GM12878 (cell line): Measurements from ENCODE around the gene PMIS2. TPM values are rescaled to one million over a fixed set of nuclear protein-coding genes. Genes with fewer than 3 reads are reported as not detected.
A peak's percentile ranks its signal among the peaks of the same experiment; 100 is the strongest.

ENCODE experiments used
- ATAC-seq: fragments of 200-7000 bp; cut with Tn5 transposase; 3 replicates; pipeline ENCODE4 v1.9.1; 2020; ENCODE audit warnings: mild to moderate bottlenecking, moderate library complexity
- BruUV-seq: library from RNA; stranded (reverse); fragments of 400-500 nt; replicated peaks from 2 replicates; lab custom pipeline; 2021; lab: Mats Ljungman, UMichigan
- CTCF ChIA-PET: fragments of 300-600 bp; sonication (Branson Sonifier 250); formaldehyde crosslinking; extraction: SDS; loops from one replicate; lab custom pipeline; 2021; ENCODE audit warnings: inconsistent platforms; lab: Yijun Ruan, JAX
- POLR2A ChIA-PET: fragments of 350-600 bp; formaldehyde crosslinking; extraction: SDS; loops from one replicate; lab custom pipeline; 2021; ENCODE audit warnings: inconsistent platforms; lab: Charles Lee
- RAD21 ChIA-PET: fragments of 300-600 bp; sonication (Branson Sonifier 250); formaldehyde crosslinking; loops from one replicate; lab custom pipeline; 2023; ENCODE audit warnings: antibody characterized with exemption; ENCODE audit not compliant: unreplicated experiment; lab: Charles Lee
- SMC1A ChIA-PET: fragments of 300-600 bp; sonication (Branson Sonifier 250); formaldehyde crosslinking; loops from one replicate; lab custom pipeline; 2023; ENCODE audit not compliant: unreplicated experiment, uncharacterized antibody; lab: Charles Lee
- DNase-seq: peaks from one replicate; pipeline ENCODE4 v3.0.0-alpha.2; 2011; ENCODE audit warnings: low read depth, low spot score
- FAIRE-seq: peaks from 3 replicates; lab custom pipeline; 2011; peaks lifted over from hg19 to GRCh38; lab: Jason Lieb, UNC
- H2AFZ ChIP-seq: 2 replicates; pipeline ENCODE4 v1.6.0; 2011; ENCODE audit warnings: low read depth, low read length, control low read depth; ENCODE audit not compliant: control insufficient read depth
- H3K27ac ChIP-seq: 2 replicates; pipeline ENCODE4 v1.5.1; 2011; ENCODE audit warnings: control low read depth; ENCODE audit not compliant: control insufficient read depth, insufficient read depth
- H3K27me3 ChIP-seq, 2 experiments: replicated peaks in 1 of 2; 2 replicates each; pipeline versions ENCODE4 v1.6.0 to v1.6.1; 2011; ENCODE audit warnings: low read length in 1 of 2; ENCODE audit not compliant: control insufficient read depth in 2 of 2, insufficient read depth in 2 of 2
- H3K36me3 ChIP-seq, 2 experiments: 2 replicates each; pipeline ENCODE4 v1.5.1; 2011; ENCODE audit warnings: low read length in 1 of 2; ENCODE audit not compliant: control insufficient read depth in 2 of 2, insufficient read depth in 2 of 2
- H3K4me1 ChIP-seq: 2 replicates; pipeline ENCODE4 v1.6.1; 2011; ENCODE audit warnings: mild to moderate bottlenecking, low read length, moderate library complexity, mixed read lengths; ENCODE audit not compliant: control insufficient read depth, insufficient read depth
- H3K4me2 ChIP-seq: 2 replicates; pipeline ENCODE4 v1.6.0; 2011; ENCODE audit warnings: control low read depth; ENCODE audit not compliant: control insufficient read depth, insufficient read depth
- H3K4me3 ChIP-seq: fragments of 200-600 bp; sonication (generic); 2 replicates; pipeline ENCODE4 v1.5.1; 2016
- H3K79me2 ChIP-seq: 2 replicates; pipeline ENCODE4 v1.6.0; 2011; ENCODE audit warnings: low read length; ENCODE audit not compliant: control insufficient read depth, insufficient read depth
- H3K9ac ChIP-seq: 2 replicates; pipeline ENCODE4 v1.8.0; 2011; ENCODE audit warnings: low read length, control low read depth, mixed read lengths; ENCODE audit not compliant: control insufficient read depth, insufficient read depth
- H3K9me3 ChIP-seq: replicated peaks from 3 replicates; pipeline ENCODE4 v1.5.1; 2011; ENCODE audit warnings: mild to moderate bottlenecking, low read length; ENCODE audit not compliant: control insufficient read depth, insufficient read depth
- H4K20me1 ChIP-seq: 2 replicates; pipeline ENCODE4 v1.6.0; 2011; ENCODE audit not compliant: control insufficient read depth, insufficient read depth
- BACH1 ChIP-seq: fragments of 450-650 bp; IDR thresholded peaks from 2 replicates; pipeline ENCODE4 v1.6.1; 2017; ENCODE audit warnings: mild to moderate bottlenecking, borderline replicate concordance
- EED ChIP-seq: sonication (generic); IDR thresholded peaks from 2 replicates; pipeline ENCODE4 v1.6.1; 2016; ENCODE audit warnings: antibody characterized with exemption, low read depth
- HCFC1 ChIP-seq: fragments of 150-350 bp; IDR thresholded peaks from 2 replicates; pipeline ENCODE4 v1.6.1; 2014; ENCODE audit warnings: low read length
- MTA2 ChIP-seq: fragments of 450-650 bp; IDR thresholded peaks from 2 replicates; pipeline ENCODE4 v1.6.1; 2016; ENCODE audit warnings: low read depth, mild to moderate bottlenecking, moderate library complexity
- PAX5 ChIP-seq: IDR thresholded peaks from 2 replicates; pipeline ENCODE4 v1.6.1; 2011; ENCODE audit warnings: low read depth, low read length, borderline replicate concordance
- RAD21 ChIP-seq: IDR thresholded peaks from 2 replicates; pipeline ENCODE4 v1.6.1; 2011; ENCODE audit warnings: mild to moderate bottlenecking, low read depth, low read length, moderate library complexity; ENCODE audit not compliant: insufficient read depth
- TAF1 ChIP-seq: IDR thresholded peaks from 2 replicates; pipeline ENCODE4 v1.6.1; 2011; ENCODE audit warnings: mild to moderate bottlenecking, low read depth, low read length, borderline replicate concordance
- ZNF384 ChIP-seq: IDR thresholded peaks from 2 replicates; pipeline ENCODE4 v1.6.1; 2012; ENCODE audit warnings: low read depth, mild to moderate bottlenecking, low read length, improper control_type of control experiment, borderline replicate concordance
- WGBS: methylation state at CpG from one replicate; pipeline ENCODE4 v1.1.6; 2016; ENCODE audit warnings: low lambda C conversion rate; ENCODE audit not compliant: insufficient replicate concordance, insufficient coverage; ENCODE audit errors: missing lambda C conversion rate; 5-methylcytosine and 5-hydroxymethylcytosine counted together
- in situ Hi-C: fragments of 300-500 bp; cut with MboI; formaldehyde crosslinking; loops from 9 replicates; pipeline ENCODE4 v1.14.3; 2018; ENCODE audit warnings: mixed read lengths
- intact Hi-C: fragments of 100-400 bp; cut with micrococcal nuclease; formaldehyde crosslinking; loops from one replicate; pipeline ENCODE4 v1.14.2; 2022; ENCODE audit not compliant: unreplicated experiment
- polyA plus RNA-seq, 11 experiments: library from polyadenylated mRNA; depleted of rRNA in 4 of 11; unstranded in 6 of 11; stranded (reverse) in 5 of 11; fragments of >200 nt; fragmentation: Nextera tagmentation in 4 of 11; fragmentation: Illumina TruSeq in 1 of 11; extraction: Ambion mirVana in 4 of 11; extraction: Trizol in 1 of 11; gene quantifications; 1 replicate in 1 of 11; 2 replicates in 10 of 11; pipeline versions ENCODE4 v1.2.1 to v1.2.3, GENCODE V29; 2011 to 2016; ENCODE audit warnings: inconsistent platforms in 2 of 11, missing spikeins in 2 of 11, low read depth in 1 of 11
- total RNA-seq, 4 experiments: library from RNA; depleted of rRNA in 3 of 4; stranded (reverse); fragments of >200 nt in 3 of 4; fragmentation: Illumina TruSeq in 1 of 4; extraction: Trizol in 1 of 4; gene quantifications; 2 replicates each; pipeline versions ENCODE4 v1.2.1 to v1.2.3, GENCODE V29; 2013 to 2021
- TF ChIP-seq, protein P1 (sequence below): fragments of 450-650 bp; IDR thresholded peaks from 2 replicates; pipeline ENCODE4 v1.6.1; 2018; ENCODE audit warnings: borderline replicate concordance, mild to moderate bottlenecking; ENCODE audit not compliant: partially characterized antibody
- TF ChIP-seq, protein P2 (sequence below): IDR thresholded peaks from 2 replicates; pipeline ENCODE4 v1.6.1; 2011; ENCODE audit warnings: borderline replicate concordance, low read depth, mild to moderate bottlenecking, moderate library complexity, low read length; ENCODE audit not compliant: insufficient read depth, poor library complexity, severe bottlenecking
- TF ChIP-seq, protein P3 (sequence below), 3 experiments: IDR thresholded peaks in 2 of 3; conservative IDR thresholded peaks in 1 of 3; 2 replicates each; pipeline ENCODE4 v1.5.1; 2011; ENCODE audit warnings: low read depth in 3 of 3, low read length in 3 of 3, mild to moderate bottlenecking in 3 of 3, control low read depth in 2 of 3, moderate library complexity in 2 of 3, inconsistent platforms in 1 of 3, mixed read lengths in 1 of 3; ENCODE audit not compliant: control insufficient read depth in 2 of 3, insufficient read depth in 1 of 3; ENCODE audit errors: extremely low read depth in 1 of 3

The PMIS2 gene
- total and polyA plus RNA-seq, 10 of the 15 experiments (the other 5 are each of a cell fraction or from before 2014, with no cell fraction given): not detected

DNA sequence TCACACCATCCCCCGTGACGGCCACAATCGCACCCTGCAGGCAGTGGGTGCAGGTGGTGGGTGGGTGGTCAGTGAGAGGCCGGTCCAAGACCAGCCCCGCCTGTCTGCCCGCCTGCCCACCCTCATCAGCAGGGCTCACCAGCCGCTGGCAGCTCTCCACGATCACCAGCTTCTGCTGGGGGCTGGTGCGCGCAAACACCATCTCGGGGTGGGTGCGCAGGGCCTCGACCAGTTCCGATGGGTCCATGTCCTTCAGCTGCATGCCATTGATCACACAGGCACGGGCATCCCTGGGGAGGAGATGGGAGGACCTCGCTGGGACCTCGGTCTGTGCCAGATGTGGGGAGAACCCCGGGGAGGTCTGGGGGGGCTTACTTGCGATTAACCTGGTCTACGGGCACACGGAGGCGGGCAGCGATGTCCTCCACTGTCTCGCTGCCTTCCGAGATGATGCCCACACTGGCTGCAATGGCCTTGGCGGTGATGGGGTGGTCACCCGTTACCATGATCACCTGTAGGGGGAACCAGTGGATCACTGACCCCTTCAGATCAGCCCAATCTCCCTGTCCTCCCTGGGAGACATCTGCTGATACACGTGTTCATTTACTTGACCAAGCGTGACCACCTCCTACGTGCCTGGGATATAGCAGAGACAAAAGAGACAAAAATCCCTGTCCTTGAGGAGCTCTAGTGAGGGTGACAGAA lies 30.5 kb upstream of the PMIS2 start:
- SMC1A ChIA-PET: interaction anchor here (0.7 to 1.4 kb wide), 4 partner anchors 11 to 217 kb away, joined by 3 to 4 read pairs (median 3); no protein-coding TSS in a partner anchor
- Histone ChIP-seq H3K4me2 (no peak overlapping the region), H4K20me1 (no peaks in the 10 kb centered on the region), H2AFZ (no peak overlapping the region), H3K79me2 (no peaks in the 10 kb centered on the region), H3K4me3 (no peak overlapping the region), H3K27ac (no peak overlapping the region), H3K36me3 (no peaks in the 10 kb centered on the region; a peak in 1 of 4 replicates), H3K27me3 (no peaks in the 10 kb centered on the region; a peak in 2 of 4 replicates), H3K4me1 (peaks cover 23% of the 10 kb centered on the region), H3K9me3 (no peaks in the 10 kb centered on the region; the same call in 2 of the 3 replicates), H3K9ac (no peak overlapping the region)
- in situ Hi-C loops: no loop called here
- FAIRE-seq: no peak
- WGBS: 60% methylated on average over 27 of the region's 30 CpGs
- intact Hi-C loops: no loop called here
- TF ChIP-seq BACH1: no peak
- TF ChIP-seq ZNF384: no peak
- TF ChIP-seq RAD21: peak; percentile 31
- TF ChIP-seq, protein P1, sequence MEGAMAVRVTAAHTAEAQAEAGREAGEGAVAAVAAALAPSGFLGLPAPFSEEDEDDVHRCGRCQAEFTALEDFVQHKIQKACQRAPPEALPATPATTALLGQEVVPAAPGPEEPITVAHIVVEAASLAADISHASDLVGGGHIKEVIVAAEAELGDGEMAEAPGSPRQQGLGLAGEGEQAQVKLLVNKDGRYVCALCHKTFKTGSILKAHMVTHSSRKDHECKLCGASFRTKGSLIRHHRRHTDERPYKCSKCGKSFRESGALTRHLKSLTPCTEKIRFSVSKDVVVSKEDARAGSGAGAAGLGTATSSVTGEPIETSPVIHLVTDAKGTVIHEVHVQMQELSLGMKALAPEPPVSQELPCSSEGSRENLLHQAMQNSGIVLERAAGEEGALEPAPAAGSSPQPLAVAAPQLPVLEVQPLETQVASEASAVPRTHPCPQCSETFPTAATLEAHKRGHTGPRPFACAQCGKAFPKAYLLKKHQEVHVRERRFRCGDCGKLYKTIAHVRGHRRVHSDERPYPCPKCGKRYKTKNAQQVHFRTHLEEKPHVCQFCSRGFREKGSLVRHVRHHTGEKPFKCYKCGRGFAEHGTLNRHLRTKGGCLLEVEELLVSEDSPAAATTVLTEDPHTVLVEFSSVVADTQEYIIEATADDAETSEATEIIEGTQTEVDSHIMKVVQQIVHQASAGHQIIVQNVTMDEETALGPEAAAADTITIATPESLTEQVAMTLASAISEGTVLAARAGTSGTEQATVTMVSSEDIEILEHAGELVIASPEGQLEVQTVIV: no peak
- peak; percentile 32; the same call in 1 of the 2 replicates for TF ChIP-seq PAX5
- no peak for TF ChIP-seq MTA2
- TF ChIP-seq, protein P2, sequence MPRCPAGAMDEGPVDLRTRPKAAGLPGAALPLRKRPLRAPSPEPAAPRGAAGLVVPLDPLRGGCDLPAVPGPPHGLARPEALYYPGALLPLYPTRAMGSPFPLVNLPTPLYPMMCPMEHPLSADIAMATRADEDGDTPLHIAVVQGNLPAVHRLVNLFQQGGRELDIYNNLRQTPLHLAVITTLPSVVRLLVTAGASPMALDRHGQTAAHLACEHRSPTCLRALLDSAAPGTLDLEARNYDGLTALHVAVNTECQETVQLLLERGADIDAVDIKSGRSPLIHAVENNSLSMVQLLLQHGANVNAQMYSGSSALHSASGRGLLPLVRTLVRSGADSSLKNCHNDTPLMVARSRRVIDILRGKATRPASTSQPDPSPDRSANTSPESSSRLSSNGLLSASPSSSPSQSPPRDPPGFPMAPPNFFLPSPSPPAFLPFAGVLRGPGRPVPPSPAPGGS: no peak
- no peak for TF ChIP-seq TAF1
- no peak for TF ChIP-seq EED
- TF ChIP-seq HCFC1: no peak
- TF ChIP-seq, protein P3, sequence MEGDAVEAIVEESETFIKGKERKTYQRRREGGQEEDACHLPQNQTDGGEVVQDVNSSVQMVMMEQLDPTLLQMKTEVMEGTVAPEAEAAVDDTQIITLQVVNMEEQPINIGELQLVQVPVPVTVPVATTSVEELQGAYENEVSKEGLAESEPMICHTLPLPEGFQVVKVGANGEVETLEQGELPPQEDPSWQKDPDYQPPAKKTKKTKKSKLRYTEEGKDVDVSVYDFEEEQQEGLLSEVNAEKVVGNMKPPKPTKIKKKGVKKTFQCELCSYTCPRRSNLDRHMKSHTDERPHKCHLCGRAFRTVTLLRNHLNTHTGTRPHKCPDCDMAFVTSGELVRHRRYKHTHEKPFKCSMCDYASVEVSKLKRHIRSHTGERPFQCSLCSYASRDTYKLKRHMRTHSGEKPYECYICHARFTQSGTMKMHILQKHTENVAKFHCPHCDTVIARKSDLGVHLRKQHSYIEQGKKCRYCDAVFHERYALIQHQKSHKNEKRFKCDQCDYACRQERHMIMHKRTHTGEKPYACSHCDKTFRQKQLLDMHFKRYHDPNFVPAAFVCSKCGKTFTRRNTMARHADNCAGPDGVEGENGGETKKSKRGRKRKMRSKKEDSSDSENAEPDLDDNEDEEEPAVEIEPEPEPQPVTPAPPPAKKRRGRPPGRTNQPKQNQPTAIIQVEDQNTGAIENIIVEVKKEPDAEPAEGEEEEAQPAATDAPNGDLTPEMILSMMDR (IDR thresholded peaks at IDR 0.05 in 2 of 3, conservative IDR thresholded peaks at IDR 0.05 in 1 of 3; ENCODE audit: control insufficient read depth in 2 of 3, extremely low read depth in 1 of 3, insufficient read depth in 1 of 3, low read depth in 3 of 3, low read length in 3 of 3): peak; percentile 21 to 40 (median 21); a peak in 3 of 6 replicates
- no TSS peak for BruUV-seq
- DNase-seq: no peak
- CTCF ChIA-PET: interaction anchor here (1.2 to 1.8 kb wide), 3 partner anchors 33 to 137 kb away, joined by 3 to 5 read pairs (median 4); no protein-coding TSS in a partner anchor
- RAD21 ChIA-PET: no interaction called here
- ATAC-seq: peak; percentile 46
- POLR2A ChIA-PET: no interaction called here
